Panc1 (cell line): ENCODE measurements around the gene MIPEP.

Source experiments
- CTCF ChIP-seq: fragments of 450-650 bp; IDR thresholded peaks from 2 replicates; pipeline ENCODE4 v1.5.1; 2017; ENCODE audit warnings: mild to moderate bottlenecking
- REST ChIP-seq, 2 experiments: IDR thresholded peaks; 2 replicates each; pipeline ENCODE4 v1.6.1; 2011 to 2012; ENCODE audit warnings: low read depth in 2 of 2, control low read depth in 1 of 2, low read length in 1 of 2, mild to moderate bottlenecking in 1 of 2, moderate library complexity in 1 of 2; ENCODE audit not compliant: insufficient read depth in 1 of 2

GRCh38 chr13:23865906-23866305, 23.3 kb downstream of the MIPEP start:
- no peak for TF ChIP-seq CTCF
- TF ChIP-seq REST (IDR thresholded peaks at IDR 0.05; ENCODE audit: insufficient read depth in 1 of 2, low read depth in 2 of 2, low read length in 1 of 2) = no peak
